K562 (cell line): ENCODE measurements around the gene EEF1AKMT1. TPM values are rescaled to one million over a fixed set of nuclear protein-coding genes. Genes with fewer than 3 reads are reported as not detected.

Experiments
- ATAC-seq: fragments of 200-7000 bp; cut with Tn5 transposase; 3 replicates; pipeline ENCODE4 v1.9.1; 2020; ENCODE audit warnings: moderate library complexity
- BruUV-seq: library from RNA; stranded (reverse); fragments of 400-500 nt; replicated peaks from 2 replicates; lab custom pipeline; 2021; lab: Mats Ljungman, UMichigan
- CTCF ChIA-PET: fragments of 300-600 bp; formaldehyde crosslinking; extraction: SDS; loops from one replicate; lab custom pipeline; 2021; ENCODE audit warnings: low intra/inter-chr PET ratio; lab: Yijun Ruan, JAX
- POLR2A ChIA-PET: fragments of 300-600, 350-650 bp; sonication (Branson Sonifier 250); formaldehyde crosslinking; extraction: SDS; loops from one replicate; lab custom pipeline; 2021; ENCODE audit warnings: antibody characterized with exemption, inconsistent platforms; lab: Yijun Ruan, JAX
- DNase-seq, 4 experiments: peaks; one replicate each; pipeline versions ENCODE4 v3.0.0 to v3.0.0-alpha.2; 2011 to 2018; ENCODE audit warnings: low spot score in 3 of 4, mixed read lengths in 3 of 4; ENCODE audit errors: extremely low read depth in 1 of 4
- FAIRE-seq: peaks from 2 replicates; lab custom pipeline; 2011; peaks lifted over from hg19 to GRCh38; lab: Jason Lieb, UNC
- H2AFZ ChIP-seq: 2 replicates; pipeline ENCODE4 v1.6.0; 2011; ENCODE audit warnings: low read depth, low read length, control low read depth, inconsistent platforms
- H3K27ac ChIP-seq: fragments of 200-600 bp; 3 replicates; pipeline ENCODE4 v1.8.0; 2011; ENCODE audit warnings: low read depth, mild to moderate bottlenecking, control low read depth, inconsistent platforms, low read length, moderate library complexity, mixed read lengths; ENCODE audit errors: extremely low read depth
- H3K27me3 ChIP-seq, 2 experiments: fragments of 300-600 bp in 1 of 2; 2 replicates in 1 of 2; 3 replicates in 1 of 2; pipeline versions ENCODE4 v1.6.0 to v1.8.0; 2011; ENCODE audit warnings: inconsistent platforms in 2 of 2, low read length in 2 of 2, mild to moderate bottlenecking in 1 of 2, mixed read lengths in 1 of 2, moderate library complexity in 1 of 2; ENCODE audit not compliant: control insufficient read depth in 2 of 2, insufficient read depth in 2 of 2
- H3K36me3 ChIP-seq: fragments of 300-600 bp; 3 replicates; pipeline ENCODE4 v1.8.0; 2011; ENCODE audit warnings: mild to moderate bottlenecking, low read length, inconsistent platforms; ENCODE audit not compliant: control insufficient read depth, insufficient read depth
- H3K4me1 ChIP-seq, 2 experiments: fragments of 200-600 bp in 1 of 2; replicated peaks in 1 of 2; 2 replicates in 1 of 2; 3 replicates in 1 of 2; pipeline versions ENCODE4 v1.5.1 to v1.8.0; 2011; ENCODE audit warnings: inconsistent platforms in 2 of 2, low read length in 2 of 2, mild to moderate bottlenecking in 1 of 2, mixed read lengths in 1 of 2, moderate library complexity in 1 of 2; ENCODE audit not compliant: control insufficient read depth in 2 of 2, insufficient read depth in 2 of 2
- H3K4me2 ChIP-seq: 2 replicates; pipeline ENCODE4 v1.6.1; 2011; ENCODE audit warnings: low read length, control low read depth, inconsistent platforms, mixed read lengths; ENCODE audit not compliant: insufficient read depth
- H3K4me3 ChIP-seq: fragments of 200-600 bp; sonication (generic), shearing (Covaris generic); 2 replicates; pipeline ENCODE4 v1.5.1; 2016; ENCODE audit warnings: control low read depth, inconsistent platforms
- H3K79me2 ChIP-seq: fragments of 200-600 bp; 3 replicates; pipeline ENCODE4 v1.8.0; 2011; ENCODE audit warnings: low read length, inconsistent platforms; ENCODE audit not compliant: control insufficient read depth, insufficient read depth
- H3K9ac ChIP-seq, 2 experiments: 2 replicates each; pipeline versions ENCODE4 v1.6.0 to v1.6.1; 2011; ENCODE audit warnings: low read depth in 2 of 2, low read length in 2 of 2, control low read depth in 1 of 2, inconsistent platforms in 1 of 2, mild to moderate bottlenecking in 1 of 2, mixed read lengths in 1 of 2; ENCODE audit not compliant: insufficient read depth in 1 of 2
- H3K9me1 ChIP-seq: one replicate; pipeline ENCODE4 v1.6.0; 2011; ENCODE audit warnings: inconsistent platforms, mild to moderate bottlenecking, low read length, moderate library complexity; ENCODE audit not compliant: control insufficient read depth, insufficient read depth
- H3K9me3 ChIP-seq: replicated peaks from 2 replicates; pipeline ENCODE4 v1.5.1; 2011; ENCODE audit warnings: low read depth, low read length, inconsistent platforms; ENCODE audit not compliant: control insufficient read depth, insufficient read depth
- H4K20me1 ChIP-seq: replicated peaks from 2 replicates; pipeline ENCODE4 v1.6.1; 2011; ENCODE audit warnings: low read length, inconsistent platforms, mixed read lengths; ENCODE audit not compliant: control insufficient read depth, insufficient read depth
- NFIX ChIP-seq: fragments of 250-450 bp; sonication (Bioruptor Pico); IDR thresholded peaks from 2 replicates; pipeline ENCODE4 v1.4.0; 2020; ENCODE audit warnings: low read depth, mild to moderate bottlenecking, moderate library complexity
- PPARD ChIP-seq: fragments of 250-450 bp; sonication (Bioruptor Pico); IDR thresholded peaks from 2 replicates; pipeline ENCODE4 v1.8.0; 2022; ENCODE audit warnings: inconsistent platforms, mild to moderate bottlenecking, moderate library complexity
- WHSC1 ChIP-seq: IDR thresholded peaks from one replicate; pipeline ENCODE4 v1.6.1; 2012; ENCODE audit warnings: low read length, control low read depth, inconsistent platforms
- ZBTB17 ChIP-seq: fragments of 450-650 bp; formaldehyde crosslinking; IDR thresholded peaks from 2 replicates; pipeline ENCODE4 v1.4.0; 2020; ENCODE audit warnings: mild to moderate bottlenecking
- ZFP1 ChIP-seq: fragments of 450-650 bp; formaldehyde crosslinking; IDR thresholded peaks from 2 replicates; pipeline ENCODE4 v1.4.0; 2020; ENCODE audit warnings: mild to moderate bottlenecking, mixed read lengths
- ZNF655 ChIP-seq: fragments of 250-450 bp; sonication (Bioruptor Pico); IDR thresholded peaks from 2 replicates; pipeline ENCODE4 v1.5.0; 2021
- WGBS: fragments of 100-300 bp; shearing (Covaris generic); methylation state at CpG from one replicate; pipeline ENCODE4 v1.1.6; 2016; ENCODE audit warnings: low coverage, mixed read lengths; ENCODE audit not compliant: insufficient coverage; ENCODE audit errors: missing lambda C conversion rate; 5-methylcytosine and 5-hydroxymethylcytosine counted together
- in situ Hi-C: fragments of 300-500 bp; cut with MboI; formaldehyde crosslinking; loops from 4 replicates; pipeline ENCODE4 v1.15.0; 2018; ENCODE audit warnings: inconsistent platforms, mixed read lengths
- intact Hi-C: fragments of 100-400 bp; cut with micrococcal nuclease; formaldehyde crosslinking; loops from 2 replicates; pipeline ENCODE4 v1.14.2; 2022
- polyA plus RNA-seq, 8 experiments: library from polyadenylated mRNA; depleted of rRNA in 4 of 8; stranded (reverse) in 5 of 8; unstranded in 3 of 8; fragments of >200 nt; fragmentation: Nextera tagmentation in 2 of 8; fragmentation: Illumina TruSeq in 1 of 8; extraction: Ambion mirVana in 2 of 8; extraction: Trizol in 1 of 8; gene quantifications; 2 replicates each; pipeline versions ENCODE4 v1.2.1 to v1.2.3, GENCODE V29; 2011 to 2014; ENCODE audit warnings: inconsistent platforms in 1 of 8, missing spikeins in 1 of 8
- total RNA-seq, 7 experiments: library from RNA; depleted of rRNA in 6 of 7; stranded (reverse); fragments of >200 nt in 6 of 7; fragmentation: Illumina TruSeq in 2 of 7; extraction: Trizol in 2 of 7; gene quantifications; 2 replicates each; pipeline versions ENCODE4 v1.2.1 to v1.2.3, GENCODE V29; 2011 to 2021; ENCODE audit warnings: low replicate concordance in 1 of 7

EEF1AKMT1 gene
- total and polyA plus RNA-seq, 9 of the 15 experiments (the other 6 are each of a cell fraction or from before 2014, with no cell fraction given): 5.3 to 36.3 (median 7.9) TPM

GRCh38 chr13:20749377-20749776 lies 24.4 kb downstream of the EEF1AKMT1 start:
- no peaks in the 10 kb centered on the region for H4K20me1 ChIP-seq
- H3K9ac ChIP-seq: no peak overlapping the region
- H3K4me2 ChIP-seq: no peak overlapping the region
- in situ Hi-C loops (no loop called here), intact Hi-C loops (no loop called here)
- BruUV-seq: no TSS peak
- no peak for TF ChIP-seq ZBTB17 (CRISPR knock-in tag)
- no peak for TF ChIP-seq PPARD (CRISPR knock-in tag)
- TF ChIP-seq ZNF655 (CRISPR knock-in tag): no peak
- peak; percentile 71; the same call in 1 of the 2 replicates for TF ChIP-seq ZFP1 (CRISPR knock-in tag)
- no peak for TF ChIP-seq WHSC1
- TF ChIP-seq NFIX (CRISPR knock-in tag): no peak
- no peaks in the 10 kb centered on the region for H3K36me3 ChIP-seq
- H3K9me1 ChIP-seq: no peaks in the 10 kb centered on the region
- FAIRE-seq (no peak), DNase-seq (no peak), ATAC-seq (no peak)
- 0% methylated on average over 1 of the region's 1 CpG for WGBS
- H3K4me3 ChIP-seq: no peak overlapping the region
- no peaks in the 10 kb centered on the region for H3K79me2 ChIP-seq
- no peaks in the 10 kb centered on the region for H3K4me1 ChIP-seq
- no peaks in the 10 kb centered on the region for H3K27me3 ChIP-seq
- H3K27ac ChIP-seq: no peak overlapping the region
- CTCF ChIA-PET: no interaction called here
- POLR2A ChIA-PET: no interaction called here
- no peak overlapping the region for H2AFZ ChIP-seq
- no peaks in the 10 kb centered on the region; the same call in 1 of the 2 replicates for H3K9me3 ChIP-seq
